Measurements from ENCODE around the gene KCNMB1.

The KCNMB1 gene

GRCh38 chr5:170405817-170406216, 16.6 kb upstream of the KCNMB1 start:
- peaks cover 1% of the 10 kb centered on the region for H3K9me3 Mint-ChIP-seq
- ATAC-seq (ENCODE audit: low read depth) (no peak), DNase-seq (ENCODE audit: low spot score in 2 of 2) (no peak)
- peaks cover 4% of the 10 kb centered on the region for H3K4me1 Mint-ChIP-seq
- H3K36me3 Mint-ChIP-seq = peaks cover 2% of the 10 kb centered on the region
- no peak overlapping the region for H3K27ac Mint-ChIP-seq
- H3K4me3 Mint-ChIP-seq = no peak overlapping the region
- H3K27me3 Mint-ChIP-seq = peaks cover 9% of the 10 kb centered on the region

- DNase-seq (ENCODE audit: low spot score in 2 of 2) (no peak), ATAC-seq (ENCODE audit: low read depth) (peak; percentile 91)
- Mint-ChIP-seq H3K27ac (no peak overlapping the region), H3K4me3 (no peak overlapping the region), H3K9me3 (peaks cover 1% of the 10 kb centered on the region), H3K36me3 (peaks cover 2% of the 10 kb centered on the region), H3K4me1 (peaks cover 4% of the 10 kb centered on the region), H3K27me3 (peaks cover 9% of the 10 kb centered on the region)
These were observed 15.2 kb upstream of the KCNMB1 start for GRCh38 chr5:170404398-170404797.

DNA sequence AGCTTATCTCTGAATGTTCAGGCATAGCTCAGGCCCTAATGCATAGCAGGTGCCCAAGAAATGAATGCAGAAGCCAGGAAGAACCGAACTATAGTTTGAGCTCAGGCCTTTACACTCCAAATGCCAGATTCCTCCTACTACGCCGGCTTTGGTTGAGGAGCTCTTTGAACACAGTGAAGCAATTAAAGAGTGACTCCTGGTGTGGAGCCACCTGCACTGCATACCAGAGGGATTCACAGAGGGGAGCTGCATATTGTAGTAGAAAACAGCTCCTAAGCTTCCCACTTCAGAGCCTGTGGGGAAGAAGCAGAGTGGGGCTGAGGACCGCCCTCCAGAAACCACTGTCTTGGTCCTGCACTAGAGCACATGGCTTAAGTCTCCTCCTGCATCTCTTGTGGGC, 14.5 kb upstream of the KCNMB1 start:
- Mint-ChIP-seq H3K36me3 (peaks cover 2% of the 10 kb centered on the region), H3K27ac (no peak overlapping the region)
- DNase-seq (ENCODE audit: low spot score in 2 of 2) = no peak

GRCh38 chr5:170402508-170402907, 13.3 kb upstream of the KCNMB1 start:
- no peak overlapping the region for H3K27ac Mint-ChIP-seq
- peaks cover 4% of the 10 kb centered on the region for H3K4me1 Mint-ChIP-seq
- DNase-seq (ENCODE audit: low spot score in 2 of 2) (no peak), ATAC-seq (ENCODE audit: low read depth) (no peak)
- peaks cover 1% of the 10 kb centered on the region for H3K9me3 Mint-ChIP-seq
- peaks cover 8% of the 10 kb centered on the region for H3K27me3 Mint-ChIP-seq
- no peak overlapping the region for H3K4me3 Mint-ChIP-seq
- peaks cover 2% of the 10 kb centered on the region for H3K36me3 Mint-ChIP-seq

More for the DNA sequence above, 14.5 kb upstream of the KCNMB1 start:
- Mint-ChIP-seq H3K27me3 (peaks cover 9% of the 10 kb centered on the region), H3K4me3 (no peak overlapping the region), H3K9me3 (peaks cover 1% of the 10 kb centered on the region), H3K4me1 (peaks cover 4% of the 10 kb centered on the region)
- no peak for ATAC-seq (ENCODE audit: low read depth)

DNA sequence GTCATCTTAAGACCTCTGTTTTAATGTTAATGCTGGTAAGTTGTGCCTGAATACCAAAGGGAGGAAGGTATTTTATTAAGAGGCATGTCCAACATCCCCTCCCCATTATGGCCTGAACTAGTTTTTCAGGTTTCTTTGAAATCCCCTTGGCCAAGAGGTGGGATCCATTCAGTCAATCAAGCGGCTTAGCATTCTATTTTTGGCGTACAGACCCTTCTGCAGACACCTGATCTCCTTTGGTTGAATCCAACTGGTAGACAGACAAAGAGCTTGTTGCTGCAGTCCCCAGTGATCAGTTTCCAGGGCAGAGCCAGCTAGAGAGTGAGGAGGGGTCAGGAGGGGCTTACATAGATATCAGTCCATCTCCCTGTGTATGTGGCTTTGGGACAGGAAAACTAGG, 7.9 kb upstream of the KCNMB1 start:
- no peak overlapping the region for H3K4me3 Mint-ChIP-seq
- no peak overlapping the region for H3K27ac Mint-ChIP-seq
- H3K36me3 Mint-ChIP-seq = peaks cover 2% of the 10 kb centered on the region
- H3K27me3 Mint-ChIP-seq = peaks cover 3% of the 10 kb centered on the region
- ATAC-seq (ENCODE audit: low read depth) (no peak), DNase-seq (ENCODE audit: low spot score in 2 of 2) (no peak)
- H3K9me3 Mint-ChIP-seq = peaks cover 1% of the 10 kb centered on the region
- peaks cover 23% of the 10 kb centered on the region for H3K4me1 Mint-ChIP-seq

GRCh38 chr5:170393958-170394357, 4.8 kb upstream of the KCNMB1 start:
- ATAC-seq (ENCODE audit: low read depth) (peak; percentile 39), DNase-seq (ENCODE audit: low spot score in 2 of 2) (no peak)
- Mint-ChIP-seq H3K27ac (peak overlapping the region; percentile 72), H3K36me3 (no peaks in the 10 kb centered on the region), H3K9me3 (no peaks in the 10 kb centered on the region), H3K4me1 (peaks cover 23% of the 10 kb centered on the region), H3K4me3 (peak overlapping the region; percentile 45), H3K27me3 (peaks cover 6% of the 10 kb centered on the region)

DNA sequence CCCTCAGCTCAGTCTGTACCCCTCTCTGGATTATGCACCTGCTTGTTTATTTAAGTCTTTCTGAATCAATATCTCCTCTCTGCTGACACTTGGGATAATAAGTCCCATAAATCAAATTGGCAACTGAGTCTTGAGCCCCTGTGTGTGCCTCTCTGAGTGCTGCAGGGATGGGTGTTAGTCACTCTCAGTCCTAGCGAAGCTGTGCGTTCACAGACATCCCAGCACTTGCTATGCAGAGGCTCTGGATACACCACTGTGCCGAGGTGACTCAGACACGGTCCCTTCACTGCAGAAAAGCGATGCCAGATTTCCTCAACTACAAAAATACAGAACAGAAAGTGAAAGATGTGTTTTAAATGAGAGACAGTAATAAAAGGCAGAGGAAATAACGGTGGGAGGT, 4.1 kb upstream of the KCNMB1 start:
- Mint-ChIP-seq H3K27ac (peak overlapping the region; percentile 72), H3K4me3 (peak overlapping the region; percentile 45), H3K27me3 (peaks cover 8% of the 10 kb centered on the region), H3K36me3 (no peaks in the 10 kb centered on the region), H3K9me3 (no peaks in the 10 kb centered on the region), H3K4me1 (peaks cover 23% of the 10 kb centered on the region)
- peak; percentile 77 for ATAC-seq (ENCODE audit: low read depth)
- DNase-seq (ENCODE audit: low spot score in 2 of 2) = no peak

- DNase-seq (ENCODE audit: low spot score in 2 of 2) (no peak), ATAC-seq (ENCODE audit: low read depth) (no peak)
- Mint-ChIP-seq H3K27ac (no peak overlapping the region), H3K9me3 (no peaks in the 10 kb centered on the region), H3K4me1 (peaks cover 22% of the 10 kb centered on the region), H3K36me3 (no peaks in the 10 kb centered on the region), H3K4me3 (no peak overlapping the region), H3K27me3 (peaks cover 10% of the 10 kb centered on the region)
These were observed 1.3 kb upstream of the KCNMB1 start for GRCh38 chr5:170390472-170390871.

DNA sequence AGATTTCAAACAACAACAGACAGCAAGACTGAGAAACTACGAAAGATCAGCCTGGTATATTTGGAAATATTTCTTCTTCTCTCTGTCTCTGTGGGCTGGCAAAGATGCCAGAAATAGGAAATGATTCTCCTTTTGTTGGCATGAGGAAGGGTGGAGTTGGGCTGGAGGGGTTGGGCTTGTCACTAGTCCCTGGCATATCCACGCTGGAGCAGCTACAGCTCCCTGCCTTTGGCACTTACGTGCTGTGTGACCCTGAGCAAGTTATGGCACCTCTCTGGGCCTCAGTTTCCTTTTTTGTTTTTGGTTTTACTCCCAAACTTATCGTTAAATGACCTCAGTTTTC, 354 bp upstream of the KCNMB1 start:
- Mint-ChIP-seq H3K4me1 (peaks cover 15% of the 10 kb centered on the region), H3K4me3 (no peak overlapping the region), H3K27ac (no peak overlapping the region), H3K27me3 (peaks cover 12% of the 10 kb centered on the region), H3K36me3 (no peaks in the 10 kb centered on the region), H3K9me3 (no peaks in the 10 kb centered on the region)
- DNase-seq (ENCODE audit: low spot score in 2 of 2) = no peak
- ATAC-seq (ENCODE audit: low read depth) = no peak

GRCh38 chr5:170387775-170388639, 1.2 kb downstream of the KCNMB1 start:
- peak overlapping the region; percentile 37 for H3K27ac Mint-ChIP-seq

GRCh38 chr5:170386743-170387395, 2.3 kb downstream of the KCNMB1 start:
- no peak overlapping the region for H3K4me3 Mint-ChIP-seq
- H3K27me3 Mint-ChIP-seq = peaks cover 15% of the 10 kb centered on the region
- ATAC-seq (ENCODE audit: low read depth) (no peak), DNase-seq (ENCODE audit: low spot score in 2 of 2) (no peak)
- H3K9me3 Mint-ChIP-seq = no peaks in the 10 kb centered on the region
- no peaks in the 10 kb centered on the region for H3K36me3 Mint-ChIP-seq
- H3K4me1 Mint-ChIP-seq = no peaks in the 10 kb centered on the region
- no peak overlapping the region for H3K27ac Mint-ChIP-seq

More at GRCh38 chr5:170387775-170388639, 1.2 kb downstream of the KCNMB1 start:
- Mint-ChIP-seq H3K9me3 (no peaks in the 10 kb centered on the region), H3K4me1 (peaks cover 3% of the 10 kb centered on the region), H3K27me3 (peaks cover 12% of the 10 kb centered on the region), H3K36me3 (no peaks in the 10 kb centered on the region), H3K4me3 (no peak overlapping the region)
- DNase-seq (ENCODE audit: low spot score in 2 of 2) = no peak
- ATAC-seq (ENCODE audit: low read depth) = no peak

DNA sequence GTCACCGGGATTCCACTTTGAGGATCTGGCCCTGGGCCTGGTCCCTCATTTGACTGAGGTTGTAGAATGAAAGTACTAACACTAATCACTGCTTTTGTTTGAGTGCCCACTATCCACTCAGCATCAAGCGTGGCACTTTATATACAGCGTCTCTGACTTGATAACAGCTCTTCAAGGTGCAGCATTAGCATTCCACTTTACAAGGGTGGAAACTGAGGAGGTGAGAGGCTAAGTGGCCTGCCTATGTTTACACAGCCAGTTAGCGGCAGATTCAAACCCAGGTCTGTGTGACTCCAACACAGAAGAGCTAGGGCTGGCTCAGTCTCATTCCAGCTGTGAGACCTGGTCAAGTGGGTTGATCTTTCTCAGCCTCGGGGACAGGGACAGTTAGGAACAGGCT, 5.9 kb downstream of the KCNMB1 start:
- no peaks in the 10 kb centered on the region for H3K36me3 Mint-ChIP-seq
- ATAC-seq (ENCODE audit: low read depth) = no peak
- H3K4me3 Mint-ChIP-seq = no peak overlapping the region

DNA sequence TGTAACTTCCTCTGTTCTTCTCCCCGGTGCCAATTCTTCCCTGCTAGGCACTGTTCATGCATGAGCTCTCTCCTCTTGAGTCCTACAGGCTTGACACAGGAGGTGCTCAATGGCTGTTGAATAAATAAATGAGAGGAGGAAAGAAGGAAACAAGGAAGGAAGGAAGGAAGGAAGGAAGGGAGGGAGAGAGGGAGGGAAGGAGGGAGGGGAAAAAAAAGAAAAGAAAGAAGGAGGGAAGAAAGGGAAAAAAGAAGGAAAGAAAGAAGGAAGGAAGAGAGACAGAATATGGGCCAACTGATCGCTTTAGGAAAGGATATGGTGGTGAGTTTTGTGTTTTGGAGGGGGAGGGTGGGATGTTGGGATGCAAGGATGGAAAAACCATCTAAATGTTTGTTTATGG, 6.4 kb downstream of the KCNMB1 start:
- no peaks in the 10 kb centered on the region for H3K9me3 Mint-ChIP-seq
- H3K27me3 Mint-ChIP-seq = peaks cover 13% of the 10 kb centered on the region
- no peak overlapping the region for H3K27ac Mint-ChIP-seq
- no peak for DNase-seq (ENCODE audit: low spot score in 2 of 2)
- ATAC-seq (ENCODE audit: low read depth) = no peak
- no peak overlapping the region for H3K4me3 Mint-ChIP-seq
- no peaks in the 10 kb centered on the region for H3K4me1 Mint-ChIP-seq
- no peaks in the 10 kb centered on the region for H3K36me3 Mint-ChIP-seq

More for the DNA sequence above, 5.9 kb downstream of the KCNMB1 start:
- Mint-ChIP-seq H3K27ac (no peak overlapping the region), H3K9me3 (no peaks in the 10 kb centered on the region), H3K27me3 (peaks cover 14% of the 10 kb centered on the region), H3K4me1 (no peaks in the 10 kb centered on the region)
- no peak for DNase-seq (ENCODE audit: low spot score in 2 of 2)

GRCh38 chr5:170380361-170380951, 8.7 kb downstream of the KCNMB1 start:
- DNase-seq (ENCODE audit: low spot score in 2 of 2) (no peak), ATAC-seq (ENCODE audit: low read depth) (no peak)
- Mint-ChIP-seq H3K36me3 (no peaks in the 10 kb centered on the region), H3K4me3 (no peak overlapping the region), H3K9me3 (no peaks in the 10 kb centered on the region), H3K27ac (no peak overlapping the region), H3K4me1 (no peaks in the 10 kb centered on the region), H3K27me3 (peaks cover 11% of the 10 kb centered on the region)

All from memory B cell (primary cell).